ENCODE results near the gene TRNAU1AP.
"Not testable (repeated sequence)": the region's sequence is repeated elsewhere in the genome, so short reads cannot be mapped to it uniquely, and the experiment has no call there.

The TRNAU1AP gene

DNA sequence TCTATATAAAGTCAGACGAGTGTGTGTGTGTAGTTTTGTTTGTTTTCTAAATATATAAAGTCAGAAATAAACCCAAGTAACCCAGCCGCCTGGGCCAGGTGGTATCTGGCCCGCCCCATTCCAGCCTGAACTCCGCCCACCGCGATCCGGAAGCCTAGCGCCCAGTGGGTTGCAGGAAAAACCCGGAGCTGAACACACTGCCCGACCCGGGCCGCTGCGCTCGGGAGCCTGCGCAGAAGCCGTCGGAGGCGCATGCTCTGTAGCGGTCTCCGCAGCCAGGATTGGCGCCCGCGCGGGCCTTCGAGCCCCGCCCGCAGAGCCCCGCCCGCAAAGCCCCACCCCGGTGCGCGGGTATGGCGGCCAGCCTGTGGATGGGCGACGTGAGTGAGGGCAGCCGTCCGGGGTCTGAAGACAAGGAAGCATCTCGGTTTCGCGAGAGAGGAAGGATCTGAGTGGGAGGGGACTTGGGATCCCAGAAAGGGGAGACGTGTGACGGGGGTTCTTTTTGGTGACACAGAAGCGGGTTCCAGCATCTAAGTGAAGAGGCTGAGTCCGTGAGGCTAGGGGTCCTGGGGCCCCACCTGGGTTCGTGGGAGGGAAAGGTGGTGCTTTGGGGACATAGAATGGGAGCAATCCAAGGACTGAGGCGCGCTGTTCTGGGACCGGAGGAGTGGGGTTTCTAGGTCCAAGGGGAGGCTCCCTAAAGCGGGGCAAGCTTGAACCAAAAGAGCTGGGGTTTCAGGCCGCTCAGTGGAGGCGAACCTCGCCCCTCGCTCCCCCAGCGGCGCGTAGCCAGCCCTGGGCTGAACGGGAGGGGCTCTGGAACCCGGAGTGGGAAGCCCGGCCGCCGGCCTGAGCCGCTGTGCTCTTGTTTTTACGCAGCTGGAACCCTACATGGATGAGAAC, at the start of gene TRNAU1AP:
Gene TRNAU1AP (plus strand): TSS at position 328 of the 906 bp plus-strand sequence. CDS start 26 bp downstream, at position 354.
- peak; percentile 98 for DNase-seq

DNA sequence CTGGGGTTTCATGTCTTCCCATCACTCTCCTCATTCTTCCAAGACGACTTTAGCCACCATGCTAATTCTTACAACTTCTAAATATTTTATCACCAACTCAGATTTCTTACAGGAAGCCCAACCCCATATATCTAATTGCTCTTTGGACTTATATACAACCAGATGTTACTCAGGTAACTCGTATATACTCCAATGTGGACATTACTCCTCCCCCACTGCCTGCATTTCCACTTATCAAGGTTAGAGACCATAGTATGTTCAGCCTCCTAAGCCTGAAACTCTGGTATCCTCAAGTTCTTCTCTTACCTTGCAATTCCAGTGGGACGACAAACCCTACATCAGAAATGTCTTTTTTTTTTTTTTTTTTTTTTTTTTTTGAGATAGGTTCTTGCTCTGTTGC, 49.8 kb upstream of the TRNAU1AP start:
- DNase-seq, result no peak

- peak; percentile 99 for DNase-seq
Observed at GRCh38 chr1:28505406-28506187, 47.3 kb upstream of the TRNAU1AP start, which contains the start of gene RCC1. Gene RCC1, plus strand, starts transcription at chr1:28506043. Its CDS starts 23,824 bp downstream, at chr1:28529867.

- no peak for DNase-seq
Observed at GRCh38 chr1:28506907-28507246, 46.0 kb upstream of the TRNAU1AP start.

GRCh38 chr1:28507247-28507645, 45.6 kb upstream of the TRNAU1AP start:
- no peak for DNase-seq

DNA sequence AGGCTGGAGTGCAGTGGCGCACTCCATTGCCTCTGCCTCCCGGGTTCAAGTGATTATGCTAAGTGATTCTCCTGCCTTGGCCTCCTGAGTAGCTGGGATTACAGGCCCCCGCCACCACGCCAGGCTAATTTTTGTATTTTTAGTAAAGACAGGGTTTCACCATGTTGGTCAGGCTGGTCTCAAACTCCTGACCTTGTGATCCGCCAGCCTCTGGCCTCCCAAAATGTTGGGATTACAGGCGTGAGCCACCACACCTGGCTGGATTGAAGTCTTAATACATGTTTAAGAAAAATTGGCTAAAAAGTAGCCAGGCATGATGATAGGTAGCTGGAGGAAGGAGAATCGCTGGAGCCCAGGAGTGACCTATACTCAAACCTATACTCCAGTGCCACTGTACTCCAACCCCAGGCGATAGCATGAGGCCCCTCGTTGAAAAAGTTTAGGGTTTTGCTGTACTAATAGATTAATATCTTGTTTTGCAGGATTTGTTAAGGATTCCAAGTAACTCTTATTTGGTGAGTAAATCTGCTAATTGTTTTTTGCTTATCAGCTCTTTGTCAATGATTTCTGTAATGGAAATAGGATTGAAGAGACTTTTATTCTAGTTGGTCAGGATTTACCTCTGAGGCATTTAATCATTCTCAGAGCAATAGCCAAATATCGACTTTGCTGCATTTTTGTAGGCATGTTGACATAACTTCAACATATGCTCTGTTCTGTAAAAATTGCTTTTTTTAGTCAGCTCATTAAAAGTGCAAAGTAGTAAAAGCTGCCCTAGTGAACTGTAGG, 45.0 kb upstream of the TRNAU1AP start:
- no peak for DNase-seq

GRCh38 chr1:28508435-28508754, 44.5 kb upstream of the TRNAU1AP start:
- no peak for DNase-seq

DNA sequence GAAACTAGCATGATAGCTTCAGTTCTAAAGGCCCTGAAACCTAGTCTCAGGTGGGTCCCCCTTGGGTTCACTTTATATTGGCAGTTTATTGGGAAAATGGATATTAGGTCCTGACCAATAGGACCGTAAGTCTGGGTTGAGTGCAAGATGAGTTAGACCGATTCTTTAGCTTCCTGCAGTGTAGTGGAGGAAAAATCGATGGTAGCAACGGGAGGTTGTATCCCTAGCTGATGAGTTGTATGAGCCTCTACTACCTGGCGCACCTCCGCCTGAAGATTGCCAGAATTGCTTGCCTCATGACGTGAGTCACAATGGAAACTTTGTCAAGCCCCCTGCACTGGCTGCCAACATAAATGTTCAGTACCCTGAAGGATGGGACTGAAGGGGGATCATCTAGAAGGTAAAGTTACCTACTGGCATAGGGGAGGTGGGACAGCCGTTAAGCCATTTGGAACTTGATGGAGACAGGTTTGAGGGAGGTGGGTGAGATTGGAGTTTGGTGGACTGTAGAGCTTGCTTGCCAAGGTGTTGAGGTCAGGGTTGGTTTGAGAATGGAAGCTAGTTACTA, 43.1 kb upstream of the TRNAU1AP start:
- no peak for DNase-seq

- DNase-seq, result no peak
Observed at GRCh38 chr1:28510273-28510969, 42.5 kb upstream of the TRNAU1AP start.

DNA sequence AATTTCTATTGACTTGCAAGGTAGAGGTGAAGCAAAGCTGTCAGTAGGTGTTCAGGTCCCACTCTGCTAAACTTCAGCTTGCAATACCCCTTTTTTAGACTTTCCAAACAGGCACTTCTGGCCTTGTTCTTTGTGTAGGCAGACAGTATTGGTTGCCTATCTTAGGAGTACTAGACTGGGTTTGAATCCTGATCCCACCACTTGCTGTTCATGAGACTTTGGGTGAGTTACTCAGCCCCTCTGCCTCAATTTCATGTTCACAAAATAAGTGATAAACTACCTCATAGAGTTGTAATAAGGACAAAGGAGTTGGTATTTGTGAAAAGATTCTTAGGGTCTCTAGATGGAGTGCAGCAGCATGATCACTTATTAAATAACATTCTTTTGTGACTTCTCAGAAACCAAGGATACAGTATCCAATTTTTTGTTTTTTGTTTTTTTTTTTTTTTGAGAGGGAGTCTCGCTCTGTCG, 41.9 kb upstream of the TRNAU1AP start:
- no peak for DNase-seq

GRCh38 chr1:28512058-28512611, 40.8 kb upstream of the TRNAU1AP start:
- no peak for DNase-seq

- DNase-seq, result not testable (repeated sequence)
Observed at GRCh38 chr1:28514445-28514933, 38.4 kb upstream of the TRNAU1AP start.

- DNase-seq, result no peak
Observed at GRCh38 chr1:28516518-28516956, 36.3 kb upstream of the TRNAU1AP start.

DNA sequence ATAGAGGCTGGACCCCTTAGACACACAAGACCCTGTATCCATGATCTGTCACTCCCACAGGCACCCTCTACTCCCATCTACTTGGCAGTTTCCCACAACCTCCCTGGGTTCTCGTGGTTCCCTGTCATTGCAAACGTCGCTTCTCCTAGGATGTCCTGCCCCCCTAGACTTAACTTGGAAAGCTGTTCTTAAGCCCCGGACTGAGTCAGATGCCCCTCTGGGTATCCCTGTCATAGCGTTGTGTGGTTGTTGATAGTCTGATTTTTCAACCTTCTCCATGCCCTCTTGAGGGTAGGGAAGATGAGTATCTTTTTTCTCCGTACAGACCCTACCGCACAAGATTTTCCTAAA, 35.3 kb upstream of the TRNAU1AP start:
- peak; percentile 43 for DNase-seq

DNA sequence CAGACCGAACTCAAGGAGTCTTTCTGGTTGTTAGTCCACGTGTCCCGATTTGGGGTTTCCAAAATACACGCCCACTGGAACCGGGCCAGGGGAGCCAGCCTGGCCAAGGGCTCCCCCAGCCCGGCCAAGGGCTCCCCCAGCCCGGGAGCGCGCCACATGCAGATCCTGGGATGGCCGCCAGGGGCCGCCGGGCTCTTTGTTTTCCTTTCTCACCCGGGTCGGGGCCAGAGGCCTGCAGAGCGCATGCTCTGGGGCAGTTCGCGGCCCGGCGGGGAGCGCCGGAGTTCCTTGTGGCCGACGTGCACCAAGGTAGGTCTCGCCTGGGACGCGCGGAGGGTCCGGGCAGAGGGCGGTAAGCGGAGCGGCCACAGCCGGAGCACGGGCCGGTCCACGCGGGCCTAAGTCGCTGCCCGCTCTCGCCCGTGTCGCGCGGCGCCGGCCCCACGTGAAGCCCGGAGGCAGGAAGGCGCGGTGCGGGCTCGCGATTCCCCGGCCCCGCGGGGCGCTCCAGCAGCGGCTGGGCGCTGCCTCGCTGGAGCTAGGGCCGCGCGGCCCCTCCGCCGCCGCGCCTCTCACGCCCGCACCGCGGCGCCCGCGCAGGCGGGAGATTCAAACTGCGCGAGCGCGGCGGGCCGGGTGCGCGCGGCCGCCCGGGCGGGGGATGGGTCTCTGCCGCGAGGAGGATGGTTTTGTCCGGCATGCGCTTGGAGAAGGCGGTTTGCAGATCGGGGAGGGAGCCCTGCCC, 34.7 kb upstream of the TRNAU1AP start:
- DNase-seq, result peak; percentile 94

GRCh38 chr1:28518745-28519341, 34.0 kb upstream of the TRNAU1AP start:
- no peak for DNase-seq

GRCh38 chr1:28519946-28520725, 32.7 kb upstream of the TRNAU1AP start:
- no peak for DNase-seq

DNA sequence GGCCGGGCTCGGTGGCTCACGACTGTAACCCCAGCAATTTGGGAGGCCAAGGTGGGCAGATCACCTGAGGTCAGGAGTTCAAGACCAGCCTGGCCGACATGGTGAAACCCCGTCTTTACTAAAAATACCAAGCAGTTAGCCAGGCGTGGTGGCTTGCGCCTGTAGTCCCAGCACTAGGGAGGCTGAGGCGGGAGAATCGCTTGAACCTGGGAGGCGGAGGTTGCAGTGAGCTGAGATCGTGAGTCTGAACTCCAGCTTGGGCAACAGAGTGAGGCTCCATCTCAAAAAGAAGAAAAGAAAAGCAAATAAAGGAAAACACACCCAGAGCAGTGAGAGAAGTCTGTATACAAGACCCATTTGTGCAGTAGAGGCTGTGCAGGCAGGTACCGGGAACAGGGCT, 32.1 kb upstream of the TRNAU1AP start:
- DNase-seq, result not testable (repeated sequence)

DNA sequence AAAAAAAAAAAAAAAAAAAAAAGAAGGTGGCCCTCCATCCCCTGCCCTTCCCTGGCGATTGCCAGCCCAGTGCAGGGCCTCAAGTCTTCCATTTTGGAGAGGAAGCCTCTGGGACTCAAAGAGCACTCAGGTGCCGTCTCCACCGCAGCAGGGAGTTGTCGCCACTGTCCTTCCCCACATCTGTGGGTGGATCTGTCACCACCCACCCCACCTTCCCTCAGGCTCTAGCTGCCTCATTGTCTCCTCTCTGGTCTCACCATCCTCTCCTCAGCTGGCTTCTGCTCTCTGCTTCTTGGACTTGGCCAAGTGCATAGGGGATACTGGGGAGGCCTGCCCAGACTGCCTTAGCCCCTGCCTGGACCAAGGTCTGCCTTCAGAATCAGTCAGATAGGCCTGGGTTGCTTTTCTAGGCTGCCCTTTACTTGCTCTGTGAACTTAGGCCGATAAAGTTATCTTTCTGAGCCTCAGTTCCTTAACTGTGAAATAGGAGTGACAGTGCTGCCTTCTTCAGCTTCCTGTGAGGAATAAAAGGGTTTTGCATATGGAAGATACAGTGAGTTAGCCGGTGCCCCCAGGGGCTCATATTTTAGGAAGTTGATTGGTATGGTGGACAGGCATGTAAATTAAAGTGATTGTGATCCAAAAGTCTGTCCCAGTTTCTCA, 31.3 kb upstream of the TRNAU1AP start:
- DNase-seq, result no peak

Data from femur (tissue), 1 donor.